ENCODE measurements around the gene WDR91.
"Not testable (repeated sequence)": the region's sequence is repeated elsewhere in the genome, so short reads cannot be mapped to it uniquely, and the experiment has no call there.

WDR91 gene

GRCh38 chr7:135179321-135179925 lies 31.9 kb downstream of the WDR91 start:
- TF ChIP-seq POLR2A (IDR thresholded peaks at IDR 0.05; ENCODE audit: extremely low read depth, insufficient read length), result no peak
- TF ChIP-seq MYC (IDR thresholded peaks at IDR 0.05; ENCODE audit: low read depth, low read length), result no peak
- TF ChIP-seq MAX (IDR thresholded peaks at IDR 0.05; ENCODE audit: low read depth, low read length), result no peak
- no peak for TF ChIP-seq CTCF (IDR thresholded peaks at IDR 0.05; ENCODE audit: low read depth, low read length)
- no peak for DNase-seq (ENCODE audit: low read depth)
- no peak overlapping the region for H3K4me3 ChIP-seq (ENCODE audit: low read depth, low read length)

GRCh38 chr7:135178364-135178763 lies 33.0 kb downstream of the WDR91 start:
- TF ChIP-seq MAX (IDR thresholded peaks at IDR 0.05; ENCODE audit: low read depth, low read length) (no peak), POLR2A (IDR thresholded peaks at IDR 0.05; ENCODE audit: extremely low read depth, insufficient read length) (no peak), CTCF (IDR thresholded peaks at IDR 0.05; ENCODE audit: low read depth, low read length) (no peak), MYC (IDR thresholded peaks at IDR 0.05; ENCODE audit: low read depth, low read length) (no peak)
- DNase-seq (ENCODE audit: low read depth), result no peak

GRCh38 chr7:135177028-135177696 lies 34.2 kb downstream of the WDR91 start:
- DNase-seq (ENCODE audit: low read depth), result no peak
- TF ChIP-seq POLR2A (IDR thresholded peaks at IDR 0.05; ENCODE audit: extremely low read depth, insufficient read length) (no peak), MYC (IDR thresholded peaks at IDR 0.05; ENCODE audit: low read depth, low read length) (no peak), MAX (IDR thresholded peaks at IDR 0.05; ENCODE audit: low read depth, low read length) (no peak), CTCF (IDR thresholded peaks at IDR 0.05; ENCODE audit: low read depth, low read length) (no peak)
- no peak overlapping the region for H3K4me3 ChIP-seq (ENCODE audit: low read depth, low read length)

More at GRCh38 chr7:135178364-135178763, 33.0 kb downstream of the WDR91 start:
- no peak overlapping the region for H3K4me3 ChIP-seq (ENCODE audit: low read depth, low read length)

- no peak overlapping the region for H3K4me3 ChIP-seq (ENCODE audit: low read depth, low read length)
- no peak for DNase-seq (ENCODE audit: low read depth)
- TF ChIP-seq MYC (IDR thresholded peaks at IDR 0.05; ENCODE audit: low read depth, low read length), result no peak
- no peak for TF ChIP-seq MAX (IDR thresholded peaks at IDR 0.05; ENCODE audit: low read depth, low read length)
- TF ChIP-seq CTCF (IDR thresholded peaks at IDR 0.05; ENCODE audit: low read depth, low read length), result no peak
- TF ChIP-seq POLR2A (IDR thresholded peaks at IDR 0.05; ENCODE audit: extremely low read depth, insufficient read length), result no peak
Observed at GRCh38 chr7:135175931-135176330, 35.4 kb downstream of the WDR91 start.

- H3K4me3 ChIP-seq (ENCODE audit: low read depth, low read length), result no peak overlapping the region
- no peak for DNase-seq (ENCODE audit: low read depth)
- TF ChIP-seq MAX (IDR thresholded peaks at IDR 0.05; ENCODE audit: low read depth, low read length), result no peak
- no peak for TF ChIP-seq CTCF (IDR thresholded peaks at IDR 0.05; ENCODE audit: low read depth, low read length)
- TF ChIP-seq POLR2A (IDR thresholded peaks at IDR 0.05; ENCODE audit: extremely low read depth, insufficient read length), result no peak
- TF ChIP-seq MYC (IDR thresholded peaks at IDR 0.05; ENCODE audit: low read depth, low read length), result no peak
Observed at GRCh38 chr7:135174941-135175340, 36.4 kb downstream of the WDR91 start.

- H3K4me3 ChIP-seq (ENCODE audit: low read depth, low read length); DNase-seq (ENCODE audit: low read depth): not testable (repeated sequence)
Observed at GRCh38 chr7:135173916-135174315, 37.4 kb downstream of the WDR91 start.

Data from NB4 (cell line).